NCI-H345 treated with DMSO at 0.1 percent for 48 hours (cell line): ENCODE results near the gene FRMD7.
A peak's percentile ranks its signal among the peaks of the same experiment; 100 is the strongest.
"Not testable (repeated sequence)": the region's sequence is repeated elsewhere in the genome, so short reads cannot be mapped to it uniquely, and the experiment has no call there.

ENCODE experiments used
- DNase-seq: peaks from one replicate; lab custom pipeline; 2025; ENCODE audit not compliant: unreplicated experiment; lab: John Stamatoyannopoulos, UW

Gene FRMD7

GRCh38 chrX:132127743-132128142 is at the start of gene FRMD7:
Gene FRMD7, minus strand, starts transcription at chrX:132128020. Its CDS starts 176 bp downstream, at chrX:132127844.
- DNase-seq = no peak

GRCh38 chrX:132173647-132174046 is 45.8 kb upstream of the FRMD7 start:
- DNase-seq = no peak

GRCh38 chrX:132171881-132172280 is 44.1 kb upstream of the FRMD7 start:
- no peak for DNase-seq

- no peak for DNase-seq
Observed at GRCh38 chrX:132171478-132171877, 43.7 kb upstream of the FRMD7 start.

- peak; percentile 23 for DNase-seq
Observed at GRCh38 chrX:132169554-132169953, 41.7 kb upstream of the FRMD7 start.

GRCh38 chrX:132165651-132166050 is 37.8 kb upstream of the FRMD7 start:
- no peak for DNase-seq

GRCh38 chrX:132165005-132165404 is 37.2 kb upstream of the FRMD7 start:
- no peak for DNase-seq

- DNase-seq = not testable (repeated sequence)
Observed at GRCh38 chrX:132163094-132163493, 35.3 kb upstream of the FRMD7 start.

- no peak for DNase-seq
Observed at GRCh38 chrX:132153166-132153565, 25.3 kb upstream of the FRMD7 start.

- no peak for DNase-seq
Observed at GRCh38 chrX:132146456-132146855, 18.6 kb upstream of the FRMD7 start.

- no peak for DNase-seq
Observed at GRCh38 chrX:132144061-132144460, 16.2 kb upstream of the FRMD7 start.

GRCh38 chrX:132125906-132126305 is 1.9 kb downstream of the FRMD7 start:
- DNase-seq = no peak

GRCh38 chrX:132120913-132121312 is 6.9 kb downstream of the FRMD7 start:
- DNase-seq = no peak

- DNase-seq = no peak
Observed at GRCh38 chrX:132119821-132120515, 7.9 kb downstream of the FRMD7 start.

GRCh38 chrX:132119283-132119682 is 8.5 kb downstream of the FRMD7 start:
- no peak for DNase-seq

- no peak for DNase-seq
Observed at GRCh38 chrX:132118358-132118757, 9.5 kb downstream of the FRMD7 start.

- DNase-seq = no peak
Observed at GRCh38 chrX:132115792-132116191, 12.0 kb downstream of the FRMD7 start.

GRCh38 chrX:132114607-132115006 is 13.2 kb downstream of the FRMD7 start:
- DNase-seq = peak; percentile 28

- no peak for DNase-seq
Observed at GRCh38 chrX:132107291-132107690, 20.5 kb downstream of the FRMD7 start.

GRCh38 chrX:132101799-132102198 is 26.0 kb downstream of the FRMD7 start:
- DNase-seq = no peak

- no peak for DNase-seq
Observed at GRCh38 chrX:132101206-132101605, 26.6 kb downstream of the FRMD7 start.

- DNase-seq = not testable (repeated sequence)
Observed at GRCh38 chrX:132098704-132099103, 29.1 kb downstream of the FRMD7 start.

GRCh38 chrX:132094164-132094563 is 33.7 kb downstream of the FRMD7 start:
- DNase-seq = no peak
